Stomach (tissue), 9 donors: ENCODE data around the gene ZMAT5. TPM values are rescaled to one million over a fixed set of nuclear protein-coding genes. Genes with fewer than 3 reads are reported as not detected.

ENCODE experiments used
- DNase-seq, 2 donors: peaks; one replicate each; pipeline versions ENCODE4 v3.0.0 to v3.0.0-alpha.2; 2013 to 2019
- H3K27ac ChIP-seq, 5 donors: fragments of 200-600 bp in 4 of 5; sonication (generic) in 4 of 5; one replicate each; pipeline ENCODE4 v1.5.1; 2013 to 2019; ENCODE audit warnings: mild to moderate bottlenecking in 1 of 5, moderate library complexity in 1 of 5
- H3K27me3 ChIP-seq, 3 donors: fragments of 200-600 bp; sonication (generic); one replicate each; pipeline ENCODE4 v1.5.1; 2017 to 2019; ENCODE audit warnings: mixed run types in 1 of 3
- H3K36me3 ChIP-seq, 4 donors: fragments of 200-600 bp; sonication (generic); 1 replicate in 3 of 4; 2 replicates in 1 of 4; pipeline ENCODE4 v1.5.1; 2016 to 2019
- H3K4me1 ChIP-seq, 4 donors: fragments of 200-600 bp; sonication (generic); one replicate each; pipeline ENCODE4 v1.5.1; 2016 to 2019
- H3K4me3 ChIP-seq, 4 donors: fragments of 200-600 bp; sonication (generic) in 3 of 4; one replicate each; pipeline ENCODE4 v1.5.1; 2016 to 2019; ENCODE audit warnings: mild to moderate bottlenecking in 1 of 4
- H3K9me3 ChIP-seq, 4 donors: fragments of 200-600 bp; sonication (generic); one replicate each; pipeline ENCODE4 v1.5.1; 2016 to 2019
- EP300 ChIP-seq: sonication (generic); formaldehyde crosslinking; IDR thresholded peaks from one replicate; pipeline ENCODE4 v1.6.1; 2017; ENCODE audit warnings: antibody characterized with exemption
- POLR2A ChIP-seq, 4 donors: fragments of 450-650 bp; IDR thresholded peaks; one replicate each; pipeline ENCODE4 v1.6.1; 2016; ENCODE audit warnings: antibody characterized with exemption in 4 of 4, control low read depth in 2 of 4, mild to moderate bottlenecking in 1 of 4, moderate library complexity in 1 of 4
- POLR2AphosphoS5 ChIP-seq, 3 donors: sonication (generic); formaldehyde crosslinking; IDR thresholded peaks; one replicate each; pipeline ENCODE4 v1.6.1; 2016; ENCODE audit warnings: antibody characterized with exemption in 3 of 3
- WGBS, 5 donors: extraction: QIAGEN DNeasy Blood & Tissue Kit in 3 of 5; methylation state at CpG; one replicate each; pipeline versions ENCODE4 v1.1.5 to v1.1.7; 2013 to 2018; 5-methylcytosine and 5-hydroxymethylcytosine counted together
- intact Hi-C: fragments of 100-400 bp; cut with DNase I; formaldehyde crosslinking; loops from one replicate; pipeline ENCODE4 v1.15.1; 2023; ENCODE audit warnings: low total_unique reads
- polyA plus RNA-seq, 3 donors: library from polyadenylated mRNA; stranded (reverse); fragments of 200-250 nt; gene quantifications; one replicate each; pipeline ENCODE4 v1.2.3, GENCODE V29; 2013
- total RNA-seq, 5 donors: library from RNA; depleted of rRNA; stranded (reverse); fragments of >200 nt; gene quantifications; one replicate each; pipeline versions ENCODE4 v1.1.0 to v1.2.3, GENCODE V29; 2014 to 2016
- TF ChIP-seq, protein P1 (sequence below), 7 experiments: fragments of 450-650 bp in 4 of 7; fragments of 200-600 bp in 3 of 7; sonication (generic) in 3 of 7; IDR thresholded peaks; one replicate each; pipeline ENCODE4 v1.5.1; 2016 to 2019; ENCODE audit warnings: antibody characterized with exemption in 7 of 7, control low read depth in 2 of 7, mild to moderate bottlenecking in 1 of 7
- donor health status: healthy with polysubstance abuse.
- donor health status: Bipolar disorder and iron deficiency.
- donor health status: healthy.

Gene ZMAT5
- total and polyA plus RNA-seq, 8 donors, result 0.58 to 37.9 (median 14.8) TPM

GRCh38 chr22:29727131-29727523 is 39.7 kb downstream of the ZMAT5 start:
- DNase-seq, result peak; percentile 47 to 67
- Histone ChIP-seq H3K36me3 (peaks cover 0 to 32% (median 21%) of the 10 kb centered on the region in 4 donors), H3K27me3 (peaks cover 0 to 50% (median 6%) of the 10 kb centered on the region in 3 donors), H3K27ac (no peak overlapping the region), H3K9me3 (no peaks in the 10 kb centered on the region), H3K4me3 (no peak overlapping the region), H3K4me1 (peaks cover 0 to 8% (median 6%) of the 10 kb centered on the region in 4 donors)
- WGBS, 5 donors, result 5 to 10% (median 7%) methylated on average over 12 to 17 of the region's 17 CpGs
- no peak for TF ChIP-seq POLR2A (IDR thresholded peaks at IDR 0.05)
- TF ChIP-seq, protein P1, sequence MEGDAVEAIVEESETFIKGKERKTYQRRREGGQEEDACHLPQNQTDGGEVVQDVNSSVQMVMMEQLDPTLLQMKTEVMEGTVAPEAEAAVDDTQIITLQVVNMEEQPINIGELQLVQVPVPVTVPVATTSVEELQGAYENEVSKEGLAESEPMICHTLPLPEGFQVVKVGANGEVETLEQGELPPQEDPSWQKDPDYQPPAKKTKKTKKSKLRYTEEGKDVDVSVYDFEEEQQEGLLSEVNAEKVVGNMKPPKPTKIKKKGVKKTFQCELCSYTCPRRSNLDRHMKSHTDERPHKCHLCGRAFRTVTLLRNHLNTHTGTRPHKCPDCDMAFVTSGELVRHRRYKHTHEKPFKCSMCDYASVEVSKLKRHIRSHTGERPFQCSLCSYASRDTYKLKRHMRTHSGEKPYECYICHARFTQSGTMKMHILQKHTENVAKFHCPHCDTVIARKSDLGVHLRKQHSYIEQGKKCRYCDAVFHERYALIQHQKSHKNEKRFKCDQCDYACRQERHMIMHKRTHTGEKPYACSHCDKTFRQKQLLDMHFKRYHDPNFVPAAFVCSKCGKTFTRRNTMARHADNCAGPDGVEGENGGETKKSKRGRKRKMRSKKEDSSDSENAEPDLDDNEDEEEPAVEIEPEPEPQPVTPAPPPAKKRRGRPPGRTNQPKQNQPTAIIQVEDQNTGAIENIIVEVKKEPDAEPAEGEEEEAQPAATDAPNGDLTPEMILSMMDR (IDR thresholded peaks at IDR 0.05), result peak in 2 of 7 experiments; percentile 7 to 41
- intact Hi-C loops, result no loop called here

- Histone ChIP-seq H3K27me3 (peaks cover 0 to 55% (median 11%) of the 10 kb centered on the region in 3 donors), H3K27ac (no peak overlapping the region), H3K36me3 (peaks cover 0 to 28% (median 18%) of the 10 kb centered on the region in 4 donors), H3K9me3 (no peaks in the 10 kb centered on the region), H3K4me1 (peaks cover 0 to 8% (median 6%) of the 10 kb centered on the region in 4 donors), H3K4me3 (no peak overlapping the region)
- intact Hi-C loops, result no loop called here
- no peak for TF ChIP-seq POLR2AphosphoS5 (IDR thresholded peaks at IDR 0.05)
- TF ChIP-seq, protein P1 (IDR thresholded peaks at IDR 0.05), result no peak
- no peak for DNase-seq
- 32 to 46% (median 36%) methylated on average over 9 to 15 of the region's 15 CpGs for WGBS, 5 donors
Measured at GRCh38 chr22:29726512-29727130, 40.2 kb downstream of the ZMAT5 start.

DNA sequence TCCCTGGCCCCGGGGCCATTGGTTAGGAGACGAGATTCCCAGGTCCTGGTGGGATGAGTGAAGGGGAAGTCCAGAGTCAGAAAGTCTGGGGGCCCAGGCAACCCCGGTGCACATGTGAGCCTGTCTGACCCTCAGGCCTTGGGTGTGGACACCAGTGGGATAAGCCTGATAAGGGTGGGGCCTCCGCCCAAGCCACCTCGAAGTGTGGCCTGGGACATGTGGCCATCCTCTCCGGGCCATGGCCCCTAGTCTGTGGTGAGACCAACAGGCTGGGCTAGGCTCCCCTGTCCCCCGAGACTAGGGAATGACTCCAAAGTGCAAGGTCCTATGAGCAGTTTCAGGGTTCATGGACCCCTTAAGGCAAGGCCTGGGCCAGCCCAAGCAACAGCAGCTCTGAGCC is 40.7 kb downstream of the ZMAT5 start:
- Histone ChIP-seq H3K36me3 (peaks cover 0 to 23% (median 13%) of the 10 kb centered on the region in 4 donors), H3K4me1 (peaks cover 0 to 9% (median 6%) of the 10 kb centered on the region in 4 donors), H3K9me3 (no peaks in the 10 kb centered on the region), H3K27ac (no peak overlapping the region), H3K4me3 (no peak overlapping the region), H3K27me3 (peaks cover 1 to 60% (median 16%) of the 10 kb centered on the region in 3 donors)
- WGBS, 5 donors, result 48 to 78% (median 59%) methylated on average over 3 to 7 of the region's 7 CpGs
- intact Hi-C loops, result no loop called here
- DNase-seq, result no peak
- TF ChIP-seq EP300 (no peak), POLR2AphosphoS5 (IDR thresholded peaks at IDR 0.05) (no peak), POLR2A (IDR thresholded peaks at IDR 0.05) (no peak)
- TF ChIP-seq, protein P1 (IDR thresholded peaks at IDR 0.05), result no peak

DNA sequence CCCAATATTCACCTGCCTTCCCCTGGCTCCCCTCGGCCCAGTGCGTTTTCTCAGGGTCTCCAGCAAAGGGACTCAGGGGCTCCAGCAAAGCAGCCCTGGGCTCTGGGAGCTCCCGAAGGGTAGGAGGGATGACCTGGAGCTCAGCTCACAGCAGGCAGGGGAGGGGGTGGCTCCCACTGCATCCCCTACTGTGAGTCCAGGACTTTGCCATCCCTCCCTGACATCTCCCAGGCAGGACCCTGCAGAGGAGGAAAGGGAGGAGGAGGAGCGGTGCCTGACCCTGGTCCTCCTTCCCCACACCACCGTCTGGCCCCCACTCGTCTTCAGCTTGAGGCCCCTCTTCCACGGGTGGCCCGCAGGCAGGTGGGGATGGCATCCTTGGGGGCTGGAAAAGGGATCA is 42.0 kb downstream of the ZMAT5 start:
- intact Hi-C loops, result no loop called here
- H3K27ac ChIP-seq, result no peak overlapping the region
- peaks cover 10 to 72% (median 26%) of the 10 kb centered on the region in 3 donors for H3K27me3 ChIP-seq
- WGBS, 5 donors, result 55 to 69% (median 64%) methylated on average over 5 to 8 of the region's 8 CpGs
- H3K9me3 ChIP-seq, result no peaks in the 10 kb centered on the region
- DNase-seq, result no peak
- TF ChIP-seq POLR2A (IDR thresholded peaks at IDR 0.05) (no peak), EP300 (no peak), POLR2AphosphoS5 (IDR thresholded peaks at IDR 0.05) (no peak)
- TF ChIP-seq, protein P1 (IDR thresholded peaks at IDR 0.05), result no peak
- H3K36me3 ChIP-seq, result peaks cover 0 to 11% (median 2%) of the 10 kb centered on the region in 4 donors
- H3K4me1 ChIP-seq, result peaks cover 9 to 20% (median 15%) of the 10 kb centered on the region in 4 donors
- no peak overlapping the region for H3K4me3 ChIP-seq
